HG02943 (cell line): ENCODE measurements around the gene ACP7.
"Not testable (repeated sequence)": the region's sequence is repeated elsewhere in the genome, so short reads cannot be mapped to it uniquely, and the experiment has no call there.

Experiments
- ATAC-seq: cut with Tn5 transposase; IDR thresholded peaks from one replicate; pipeline ENCODE4 v1.9.1; 2021; ENCODE audit warnings: mild to moderate bottlenecking, low read depth, moderate library complexity; ENCODE audit not compliant: unreplicated experiment

Gene ACP7

DNA sequence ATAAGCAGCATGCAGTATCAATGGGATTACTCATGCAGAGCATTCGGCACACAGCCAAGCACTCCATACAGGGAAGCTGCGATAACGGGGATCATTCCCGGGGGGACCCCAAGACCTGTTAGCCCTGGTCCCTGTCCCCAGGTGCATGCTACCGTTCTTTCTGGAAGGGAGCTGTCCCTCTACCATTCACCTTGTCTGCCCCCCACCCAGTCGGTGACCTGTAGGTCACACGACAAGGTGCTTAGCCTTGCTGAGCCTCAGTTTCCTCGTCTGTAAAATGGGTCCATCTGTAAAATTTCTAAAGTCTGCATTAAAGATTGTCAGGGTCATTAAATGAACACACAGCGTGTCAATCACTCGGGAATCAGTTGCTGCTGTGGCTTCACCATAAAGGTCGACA, 6.8 kb upstream of the ACP7 start:
- no peak for ATAC-seq

DNA sequence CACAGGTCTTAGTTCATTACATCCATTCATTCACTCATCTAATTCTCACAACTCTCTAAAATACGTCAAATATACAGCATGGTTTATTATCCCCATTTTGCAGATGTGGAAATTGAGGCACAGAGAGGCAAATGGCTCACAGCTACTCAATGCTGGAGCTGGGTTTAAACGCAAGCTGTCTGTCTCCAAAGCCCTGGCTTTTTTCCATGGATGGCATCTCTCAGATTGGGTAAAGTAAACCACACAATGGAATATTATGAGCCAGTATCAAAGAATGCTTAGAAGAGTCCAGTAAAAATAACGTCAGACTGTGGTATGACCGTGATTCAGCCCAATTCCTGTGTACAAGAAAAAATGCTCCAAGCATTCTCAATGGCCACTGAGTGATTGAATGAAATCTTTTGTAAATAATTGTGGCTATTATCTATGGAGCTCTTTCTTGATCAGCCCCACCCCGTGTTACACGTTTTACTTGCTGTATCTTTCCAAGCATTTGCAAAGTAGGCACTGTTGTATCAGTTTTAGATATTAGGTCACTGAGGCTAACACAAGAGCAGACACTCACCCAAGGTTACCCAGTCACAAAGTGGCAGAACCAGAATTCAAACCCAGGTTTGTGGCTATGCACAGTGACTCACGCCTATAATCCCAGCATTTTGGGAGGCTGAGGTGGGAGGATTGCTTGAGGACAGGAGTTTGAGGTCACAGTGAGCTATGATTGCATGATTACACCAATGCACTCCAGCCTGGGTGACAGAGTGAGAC, 5.5 kb upstream of the ACP7 start:
- no peak for ATAC-seq

DNA sequence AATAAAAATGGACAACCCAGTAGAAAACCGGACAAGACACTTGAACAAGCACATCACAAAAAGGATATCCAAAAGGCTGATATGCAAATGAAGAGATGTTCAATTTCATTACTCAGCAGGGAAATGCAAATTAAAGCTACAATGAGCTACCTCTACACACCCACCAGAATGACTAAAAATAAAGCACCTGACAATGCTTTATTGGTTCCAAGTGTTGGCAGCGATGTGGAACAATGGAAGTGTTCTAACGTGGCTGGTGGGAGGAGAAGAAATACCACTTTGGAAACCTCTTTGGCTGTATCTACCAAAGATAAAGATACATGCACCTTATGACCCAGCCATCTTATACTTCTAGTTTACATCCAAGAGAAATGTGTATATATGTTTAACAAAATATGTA, 3.7 kb upstream of the ACP7 start:
- no peak for ATAC-seq

DNA sequence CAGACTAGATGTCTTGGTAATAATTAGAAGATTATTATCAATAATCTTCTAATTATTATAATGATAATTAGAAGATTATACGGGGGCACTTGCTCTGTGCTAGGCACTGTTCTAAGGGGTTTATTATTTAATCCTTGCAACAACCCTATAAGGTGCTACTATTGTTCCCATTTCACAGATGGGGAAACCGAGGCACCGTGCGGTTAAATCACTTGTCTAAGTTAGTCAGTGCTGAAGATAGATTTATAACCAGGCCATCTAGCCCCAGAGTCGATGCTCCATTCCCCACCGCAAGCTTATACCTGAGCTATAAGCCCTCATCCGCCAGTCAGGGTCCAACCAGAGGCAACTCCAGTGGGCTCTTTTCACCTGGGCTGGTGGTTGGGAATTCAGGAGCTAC, 2.0 kb upstream of the ACP7 start:
- no peak for ATAC-seq

DNA sequence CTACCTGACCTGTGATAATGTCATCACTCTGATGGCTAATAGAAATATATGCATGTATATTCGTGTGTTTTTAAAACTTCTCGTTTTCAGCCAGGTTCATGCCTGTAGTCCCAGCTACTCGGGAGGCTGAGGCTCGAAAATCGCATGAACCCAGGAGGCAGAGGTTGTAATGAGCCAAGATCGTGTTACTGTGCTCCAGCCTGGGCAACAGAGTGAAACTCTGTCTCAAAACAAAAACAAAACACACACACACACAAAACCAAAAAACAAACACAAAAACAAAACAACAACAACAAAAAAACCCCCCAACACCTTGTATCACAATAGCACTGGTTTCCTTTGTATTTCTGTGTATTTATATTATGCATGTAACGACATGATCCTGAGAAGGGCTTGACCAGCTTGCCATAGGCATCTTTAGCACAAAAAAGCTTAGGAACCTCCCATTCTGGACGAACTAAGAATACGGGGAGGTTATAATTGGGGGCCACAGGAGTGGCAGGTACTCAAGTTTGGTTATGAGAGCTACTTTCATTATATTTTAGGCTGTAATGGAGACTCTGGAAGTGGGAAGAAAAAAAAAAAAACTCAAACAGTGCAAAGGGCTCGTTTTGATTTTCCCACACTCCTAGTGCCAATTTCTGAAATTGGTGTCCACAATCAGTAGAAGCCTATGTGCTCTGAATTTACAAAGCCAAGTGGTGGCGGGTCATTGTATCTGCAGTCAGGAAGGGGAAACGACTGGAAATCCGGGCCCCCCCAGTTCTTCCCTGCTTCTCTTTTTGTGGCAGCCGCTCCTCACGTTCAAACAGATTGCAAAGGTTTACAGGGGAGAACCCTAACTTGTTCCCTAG, 1.2 kb upstream of the ACP7 start:
- no peak for ATAC-seq

DNA sequence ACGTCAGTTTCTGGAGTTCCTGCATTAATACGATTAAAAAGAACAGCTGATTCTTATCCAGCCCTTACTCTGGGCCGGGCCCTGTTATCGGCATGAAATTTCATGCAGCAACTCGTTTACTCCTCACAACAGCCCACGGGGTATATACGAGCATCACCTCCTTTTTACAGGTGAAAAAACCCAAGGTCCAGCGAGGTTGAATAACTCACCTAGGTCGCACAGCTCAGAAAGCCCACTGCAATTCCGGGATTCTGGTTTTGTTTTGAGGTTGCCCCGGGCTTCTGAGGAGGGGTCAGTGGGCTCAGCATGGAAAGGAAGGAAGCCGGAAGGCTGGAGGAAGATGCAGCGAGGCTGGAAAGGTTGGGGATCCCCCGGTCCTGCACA, 577 bp upstream of the ACP7 start:
- no peak for ATAC-seq

DNA sequence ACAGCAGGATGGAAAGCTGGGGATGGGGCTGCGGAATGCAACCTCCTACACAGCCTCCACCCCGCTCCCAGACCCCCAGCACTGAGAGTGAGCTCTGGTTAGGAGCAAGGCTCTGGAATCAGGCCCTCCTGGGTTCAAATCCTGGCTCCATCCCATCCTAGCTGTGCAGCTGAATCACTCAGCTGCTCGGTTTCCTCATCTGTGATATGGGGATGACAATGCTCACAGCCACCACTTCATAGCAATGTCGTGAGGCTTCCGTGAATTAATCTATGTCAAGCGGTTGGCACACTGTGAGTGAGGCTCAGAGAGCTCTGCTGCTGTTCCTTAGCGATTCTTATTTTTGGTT, 538 bp downstream of the ACP7 start:
- ATAC-seq, result no peak

DNA sequence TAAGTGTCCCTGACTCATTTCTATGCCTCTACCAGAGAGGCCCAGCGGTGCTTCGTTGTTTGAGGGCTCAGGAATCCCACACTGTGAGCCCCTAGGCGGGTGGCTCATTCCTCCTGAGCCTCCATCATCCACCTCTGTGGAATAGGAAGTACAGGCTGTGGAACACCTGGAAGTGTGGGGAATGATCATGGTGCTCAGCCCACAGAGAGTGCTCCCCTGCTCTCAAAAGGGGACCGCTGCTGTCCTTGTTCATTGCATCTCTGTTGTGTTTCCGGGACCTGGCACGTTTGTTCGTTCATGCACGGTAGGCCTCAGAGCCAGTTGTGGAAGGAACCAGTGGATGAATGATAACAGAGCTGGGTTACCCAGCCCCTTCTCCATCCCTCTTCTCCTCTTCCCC, 1.2 kb downstream of the ACP7 start:
- ATAC-seq, result no peak

DNA sequence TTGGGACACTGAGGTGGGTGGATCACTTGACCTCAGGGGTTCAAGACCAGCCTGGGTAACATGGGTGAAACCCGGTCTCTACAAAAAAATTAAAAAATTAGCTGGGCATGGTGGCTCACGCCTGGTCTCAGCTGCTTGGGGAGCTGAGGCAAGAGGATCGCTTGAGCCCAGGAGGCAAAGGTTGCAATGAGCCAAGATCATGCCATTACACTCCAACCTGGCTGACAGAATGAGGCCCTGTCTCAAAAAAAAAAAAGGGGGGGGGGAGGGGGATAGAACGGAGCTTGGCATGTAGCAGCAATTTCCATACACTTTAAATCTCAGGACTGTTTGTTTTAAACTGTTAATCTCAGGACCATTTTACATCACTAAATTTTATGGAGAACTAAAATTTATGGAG, 2.2 kb downstream of the ACP7 start:
- ATAC-seq, result no peak

DNA sequence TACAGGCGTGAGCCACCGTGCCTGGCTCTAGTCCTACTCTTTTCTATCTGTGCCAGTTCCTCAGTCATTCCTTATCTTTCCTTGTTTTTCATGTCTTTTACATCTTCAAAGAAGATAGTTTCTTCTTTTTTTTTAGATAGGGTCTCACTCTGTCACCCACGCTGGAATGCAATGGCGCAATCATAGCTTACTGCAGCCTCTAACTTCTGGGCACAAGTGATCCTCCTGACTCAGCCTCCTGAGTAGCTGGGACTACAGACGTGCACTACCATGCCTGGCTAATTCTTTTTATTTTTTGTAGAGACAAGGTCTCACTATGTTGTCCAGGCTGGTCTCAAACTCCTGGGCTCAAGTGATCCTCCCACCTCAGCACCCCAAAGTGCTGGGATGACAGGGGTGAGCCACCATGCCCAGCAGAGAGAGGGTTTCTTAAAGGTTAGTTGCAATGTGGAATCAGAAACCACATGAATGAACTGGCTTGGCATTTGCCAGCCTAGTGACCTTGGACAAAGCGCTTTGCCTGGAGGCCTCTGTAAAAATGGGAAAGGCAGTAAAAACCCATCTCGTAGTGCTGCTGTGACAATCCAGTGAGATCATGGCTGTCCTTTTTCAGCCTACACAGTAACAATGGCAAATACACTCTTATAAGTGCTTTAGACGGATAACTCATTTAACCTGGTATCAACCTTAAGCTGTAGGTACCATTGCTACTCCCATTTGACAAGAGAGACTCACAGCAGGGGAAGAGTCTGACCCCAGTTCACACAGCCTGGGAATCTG, 3.9 kb downstream of the ACP7 start:
- no peak for ATAC-seq

DNA sequence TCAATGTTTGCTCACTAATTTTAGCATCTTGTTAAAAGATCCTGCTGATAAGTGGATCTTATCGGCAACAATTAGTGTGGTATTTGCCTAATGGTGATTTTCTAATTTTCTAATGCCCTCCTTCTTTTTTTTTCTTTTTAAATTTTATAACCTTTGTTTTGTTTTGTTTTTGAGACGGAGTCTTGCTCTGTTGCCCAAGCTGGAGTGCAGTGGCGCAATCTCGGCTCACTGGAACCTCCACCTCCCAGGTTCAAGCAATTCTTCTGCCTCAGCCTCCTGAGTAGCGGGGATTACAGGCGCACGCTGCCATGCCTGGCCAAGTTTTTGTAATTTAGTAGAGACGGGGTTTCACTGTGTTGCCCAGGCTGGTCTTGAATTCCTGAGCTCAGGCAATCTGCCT, 5.8 kb downstream of the ACP7 start:
- not testable (repeated sequence) for ATAC-seq

DNA sequence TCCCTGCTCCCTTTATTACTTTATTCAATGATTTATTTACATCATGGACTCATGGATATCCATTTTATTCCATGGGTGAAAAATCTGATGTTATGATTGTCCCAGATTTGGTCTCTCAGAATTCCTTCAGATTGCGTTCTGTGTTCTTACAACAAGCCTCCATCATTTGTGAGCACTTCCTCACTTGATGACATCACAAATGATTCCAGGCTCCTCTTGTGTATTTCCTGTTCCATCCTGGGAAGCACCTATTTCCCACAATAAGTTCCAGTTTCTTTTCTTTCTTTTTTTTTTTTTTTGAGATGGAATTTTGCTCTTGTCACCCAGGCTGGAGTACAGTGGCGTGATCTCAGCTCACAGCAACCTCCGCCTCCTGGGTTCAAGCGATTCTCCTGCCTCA, 6.7 kb downstream of the ACP7 start:
- ATAC-seq, result no peak

DNA sequence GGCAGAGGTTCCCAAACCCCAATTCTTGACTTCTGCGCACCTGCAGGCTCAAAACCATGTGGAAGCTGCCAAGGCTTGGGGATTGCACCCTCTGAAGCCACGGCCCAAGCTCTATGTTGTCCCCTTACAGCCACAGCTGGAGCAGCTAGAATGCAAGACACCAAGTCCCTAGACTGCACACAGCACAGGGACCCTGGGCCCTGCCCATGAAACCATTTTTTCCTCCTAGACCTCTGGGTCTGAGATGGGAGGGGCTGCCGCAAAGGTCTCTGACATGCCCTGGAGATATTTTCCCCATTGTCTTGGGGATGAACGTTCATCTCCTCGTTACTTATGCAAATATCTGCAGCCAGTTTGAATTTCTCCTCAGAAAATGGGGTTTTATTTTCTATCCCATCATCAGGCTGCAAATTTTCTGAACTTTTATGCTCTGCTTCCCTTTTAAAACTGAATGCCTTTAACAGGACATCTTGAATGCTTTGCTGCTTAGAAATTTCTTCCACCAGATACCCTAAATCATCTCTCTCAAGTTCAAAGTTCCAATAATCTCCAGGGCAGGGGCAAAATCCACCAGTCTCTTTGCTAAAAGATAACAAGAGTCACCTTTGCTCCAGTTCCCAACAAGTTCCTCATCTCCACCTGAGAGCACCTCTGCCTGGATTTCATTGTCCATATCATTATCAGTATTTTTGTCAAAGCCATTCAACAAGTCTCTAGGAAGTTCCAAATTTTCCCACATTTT, 11.8 kb downstream of the ACP7 start:
- not testable (repeated sequence) for ATAC-seq

DNA sequence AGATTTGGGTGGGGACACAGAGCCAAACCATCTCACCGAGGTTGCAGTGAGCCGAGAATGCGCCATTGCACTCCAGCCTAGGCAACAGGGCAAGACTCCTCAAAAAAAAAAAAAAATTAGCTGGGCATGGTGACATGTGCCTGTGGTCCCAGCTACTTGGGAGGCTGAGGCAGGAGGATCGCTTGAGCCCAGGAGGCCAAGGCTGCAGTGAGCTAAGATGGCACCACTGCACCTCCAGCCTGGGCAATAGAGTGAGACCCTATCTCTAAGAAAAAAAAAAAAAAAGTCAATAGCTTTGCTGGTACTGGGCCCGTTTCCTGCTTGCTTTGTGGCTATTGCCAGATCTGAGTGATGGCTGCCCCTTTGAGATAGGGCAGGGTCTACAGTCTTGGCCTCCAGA, 13.1 kb downstream of the ACP7 start:
- ATAC-seq, result no peak

DNA sequence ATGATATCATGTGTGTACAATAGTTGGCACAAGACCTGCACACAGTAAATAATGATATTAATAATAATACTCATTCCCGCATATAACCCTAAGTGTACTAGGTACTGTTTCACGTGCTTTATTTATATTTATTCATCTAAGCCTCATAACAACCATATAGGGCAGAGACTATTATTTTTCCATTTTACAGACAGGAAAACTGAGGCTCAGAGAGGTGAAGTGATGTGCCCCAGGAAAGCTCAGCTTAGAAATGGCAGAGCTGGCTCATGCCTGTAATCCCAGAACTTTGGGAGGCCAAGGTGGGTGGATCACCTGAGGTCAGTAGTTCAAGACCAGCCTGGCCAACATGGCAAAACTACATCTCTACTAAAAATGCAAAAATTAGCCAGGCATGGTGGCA, 13.6 kb downstream of the ACP7 start:
- no peak for ATAC-seq

DNA sequence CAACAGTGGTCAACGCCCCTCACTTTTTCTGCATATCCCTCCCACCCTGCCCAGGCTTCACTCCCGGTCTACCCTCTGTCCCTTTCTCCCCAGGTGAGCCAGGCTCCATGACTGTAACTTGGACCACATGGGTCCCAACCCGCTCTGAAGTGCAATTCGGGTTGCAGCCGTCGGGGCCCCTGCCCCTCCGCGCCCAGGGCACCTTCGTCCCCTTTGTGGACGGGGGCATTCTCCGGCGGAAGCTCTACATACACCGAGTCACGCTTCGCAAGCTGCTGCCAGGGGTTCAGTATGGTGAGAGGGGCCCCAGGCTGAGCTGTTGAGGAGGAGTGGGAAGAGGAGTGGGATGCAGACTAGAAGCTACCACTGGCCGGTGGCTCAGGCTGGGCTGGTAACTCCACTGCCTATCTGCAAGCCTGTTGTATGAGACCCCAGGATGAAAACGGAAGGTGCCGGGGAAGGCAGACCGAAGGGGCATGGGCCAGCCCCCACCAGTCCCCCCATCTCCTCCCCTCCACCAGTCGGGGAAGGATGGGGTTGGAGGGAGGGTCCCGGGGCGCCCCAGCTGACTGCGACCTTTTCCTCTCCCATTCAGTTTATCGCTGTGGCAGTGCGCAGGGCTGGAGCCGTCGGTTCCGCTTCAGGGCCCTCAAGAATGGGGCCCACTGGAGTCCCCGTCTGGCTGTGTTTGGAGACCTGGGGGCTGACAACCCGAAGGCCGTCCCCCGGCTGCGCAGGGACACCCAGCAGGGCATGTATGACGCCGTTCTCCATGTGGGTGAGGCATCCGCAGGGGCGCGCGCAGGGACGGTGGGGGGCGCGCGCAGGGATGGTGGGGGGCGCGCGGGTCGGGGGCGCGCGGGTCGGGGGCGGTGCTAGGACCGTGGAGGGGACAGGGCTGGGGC, 14.4 kb downstream of the ACP7 start:
- no peak for ATAC-seq

DNA sequence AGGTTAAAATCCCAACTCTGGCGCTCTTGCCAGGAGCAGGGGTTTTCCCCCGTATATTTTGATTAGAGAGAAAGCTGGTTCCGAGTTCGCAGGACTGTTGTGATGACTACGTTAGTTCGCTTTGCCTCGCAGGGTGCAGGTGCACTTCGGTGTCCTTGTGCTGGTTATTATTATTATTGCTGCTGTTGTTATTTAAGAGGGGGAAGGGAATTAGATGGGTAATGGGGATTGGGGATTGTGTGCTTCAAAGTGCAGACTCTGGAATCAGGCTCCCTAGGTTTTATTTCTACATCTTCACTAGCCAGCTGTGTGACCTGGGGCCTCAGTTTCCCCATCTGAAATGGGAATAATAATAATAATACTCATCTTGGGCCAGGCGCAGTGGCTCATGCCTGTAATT, 15.2 kb downstream of the ACP7 start:
- no peak for ATAC-seq

DNA sequence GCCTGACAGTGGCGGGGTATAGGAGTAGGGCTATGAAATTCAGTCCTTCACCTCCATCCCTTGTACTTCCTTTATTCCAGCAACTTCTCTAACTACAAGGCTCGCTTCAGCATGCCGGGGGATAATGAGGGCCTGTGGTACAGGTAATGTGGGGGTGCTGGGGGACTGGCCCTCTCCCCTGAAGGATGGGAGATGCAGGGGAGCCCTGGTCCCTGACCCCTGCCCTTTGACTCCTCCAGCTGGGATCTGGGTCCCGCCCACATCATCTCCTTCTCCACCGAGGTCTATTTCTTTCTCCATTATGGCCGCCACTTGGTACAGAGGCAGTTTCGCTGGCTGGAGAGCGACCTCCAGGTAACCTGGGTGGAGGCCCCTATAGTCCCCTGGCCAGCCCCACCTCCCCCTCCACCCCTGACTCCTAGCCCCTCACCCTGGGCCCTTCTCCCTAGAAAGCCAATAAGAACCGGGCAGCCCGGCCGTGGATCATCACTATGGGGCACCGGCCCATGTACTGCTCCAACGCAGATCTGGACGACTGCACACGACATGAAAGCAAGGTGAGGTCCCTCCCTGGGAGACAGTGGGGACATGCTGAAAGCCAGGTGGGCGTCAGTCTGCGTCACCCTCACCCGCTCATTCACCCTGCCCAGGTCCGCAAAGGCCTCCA, 16.5 kb downstream of the ACP7 start:
- no peak for ATAC-seq

DNA sequence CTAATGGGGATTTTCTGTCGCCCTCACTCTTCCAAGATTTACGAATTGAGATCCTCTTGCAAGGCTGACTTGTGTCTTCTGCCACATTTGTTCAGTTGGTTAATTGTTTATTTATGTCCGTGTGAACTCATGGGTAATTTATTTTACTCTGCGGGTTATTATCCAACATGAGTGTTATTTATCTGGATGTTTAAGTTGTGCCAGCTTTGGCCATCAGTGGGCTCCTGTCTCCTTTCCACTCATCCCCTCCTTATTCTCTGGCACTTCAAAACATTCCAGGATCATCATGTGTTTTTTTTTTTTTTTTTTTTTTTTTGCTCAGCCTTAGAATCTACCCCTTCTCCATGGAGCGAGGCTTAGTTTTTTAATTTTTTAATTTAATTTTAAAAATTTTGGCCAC, 19.0 kb downstream of the ACP7 start:
- no peak for ATAC-seq
